HG03439 (cell line): Measurements from ENCODE around the gene SENP1.

Source experiments
- ATAC-seq: cut with Tn5 transposase; IDR thresholded peaks from one replicate; pipeline ENCODE4 v1.9.1; 2021; ENCODE audit warnings: mild to moderate bottlenecking, moderate library complexity; ENCODE audit not compliant: unreplicated experiment

Gene SENP1

GRCh38 chr12:48068457-48068856, 37.4 kb downstream of the SENP1 start:
- ATAC-seq = no peak

- ATAC-seq = no peak
Measured at GRCh38 chr12:48067250-48067938, 38.5 kb downstream of the SENP1 start.

- ATAC-seq = no peak
Measured at GRCh38 chr12:48065041-48065440, 40.8 kb downstream of the SENP1 start.

DNA sequence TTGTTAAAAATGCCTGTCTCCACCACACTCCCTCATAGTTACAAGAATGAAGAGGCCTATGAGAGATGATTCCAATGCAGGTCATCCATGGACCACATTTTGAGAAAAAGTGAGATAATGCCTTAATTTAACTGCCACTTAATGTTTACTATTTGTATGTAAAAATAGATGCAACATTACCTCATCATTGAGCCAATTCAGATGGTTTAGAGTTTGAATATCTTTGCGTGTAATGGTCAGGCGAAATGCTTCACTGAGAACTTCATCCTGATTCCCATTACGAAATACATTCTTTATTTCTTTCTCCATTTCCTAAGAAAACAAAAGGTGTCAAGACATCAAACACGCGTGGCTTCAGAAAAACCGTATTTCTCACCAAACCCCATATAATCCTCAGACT, 42.3 kb downstream of the SENP1 start:
- no peak for ATAC-seq

DNA sequence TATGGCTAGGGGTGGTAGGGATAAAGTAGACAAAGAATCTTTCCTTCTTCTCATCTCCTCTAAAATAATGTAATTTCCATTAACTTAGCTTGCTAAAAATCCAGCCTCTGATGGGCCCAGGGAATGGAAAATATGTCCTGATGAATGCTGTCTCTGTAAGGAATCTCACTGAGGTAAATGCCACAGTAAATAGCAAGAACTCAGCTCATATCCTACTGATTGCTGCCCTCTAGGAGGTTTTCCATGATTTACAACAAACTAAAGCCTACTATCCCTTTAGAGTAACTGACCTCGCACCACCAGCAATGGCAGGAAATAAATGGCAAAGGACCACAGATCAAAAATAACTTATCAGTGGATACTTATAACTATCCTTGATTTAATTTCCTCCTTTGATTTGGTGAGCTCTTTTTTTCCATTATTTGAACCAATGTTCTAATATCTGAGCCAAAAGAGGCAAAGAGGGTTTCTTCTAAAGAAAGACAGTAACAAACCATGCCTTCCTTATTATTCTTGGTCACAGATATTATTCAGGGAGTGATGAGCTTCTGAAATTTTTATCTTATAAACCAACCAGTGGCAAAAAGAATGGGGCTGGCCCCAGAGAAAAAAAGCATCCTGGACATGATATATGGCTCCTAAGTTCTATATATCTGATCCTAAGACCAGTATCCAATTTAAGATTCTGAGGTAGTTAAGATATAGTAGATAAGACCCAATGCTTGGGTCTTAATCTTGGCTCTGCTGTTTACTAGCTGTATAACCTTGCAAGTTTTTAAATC, 43.8 kb downstream of the SENP1 start:
- ATAC-seq = no peak

- ATAC-seq = no peak
Measured at GRCh38 chr12:48060474-48060873, 45.4 kb downstream of the SENP1 start.

DNA sequence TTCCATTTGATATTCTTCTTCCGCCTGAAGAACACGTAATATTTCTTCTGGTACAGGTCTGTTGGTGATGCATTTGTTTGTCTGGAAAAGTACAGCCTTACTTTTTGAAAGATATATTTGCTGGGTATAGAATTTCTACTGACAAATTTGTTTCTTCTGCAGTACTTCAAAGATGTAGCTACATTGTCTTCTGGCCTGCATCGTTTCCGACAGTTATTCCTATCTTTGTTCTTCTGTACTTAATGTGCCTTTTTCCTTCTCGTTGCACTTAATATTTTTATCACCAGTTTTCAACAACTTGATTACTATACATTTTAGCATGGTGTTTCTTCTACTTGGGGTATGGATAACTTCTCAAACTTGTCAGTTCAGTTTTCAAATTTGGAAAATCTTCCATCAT, 47.1 kb downstream of the SENP1 start:
- no peak for ATAC-seq

DNA sequence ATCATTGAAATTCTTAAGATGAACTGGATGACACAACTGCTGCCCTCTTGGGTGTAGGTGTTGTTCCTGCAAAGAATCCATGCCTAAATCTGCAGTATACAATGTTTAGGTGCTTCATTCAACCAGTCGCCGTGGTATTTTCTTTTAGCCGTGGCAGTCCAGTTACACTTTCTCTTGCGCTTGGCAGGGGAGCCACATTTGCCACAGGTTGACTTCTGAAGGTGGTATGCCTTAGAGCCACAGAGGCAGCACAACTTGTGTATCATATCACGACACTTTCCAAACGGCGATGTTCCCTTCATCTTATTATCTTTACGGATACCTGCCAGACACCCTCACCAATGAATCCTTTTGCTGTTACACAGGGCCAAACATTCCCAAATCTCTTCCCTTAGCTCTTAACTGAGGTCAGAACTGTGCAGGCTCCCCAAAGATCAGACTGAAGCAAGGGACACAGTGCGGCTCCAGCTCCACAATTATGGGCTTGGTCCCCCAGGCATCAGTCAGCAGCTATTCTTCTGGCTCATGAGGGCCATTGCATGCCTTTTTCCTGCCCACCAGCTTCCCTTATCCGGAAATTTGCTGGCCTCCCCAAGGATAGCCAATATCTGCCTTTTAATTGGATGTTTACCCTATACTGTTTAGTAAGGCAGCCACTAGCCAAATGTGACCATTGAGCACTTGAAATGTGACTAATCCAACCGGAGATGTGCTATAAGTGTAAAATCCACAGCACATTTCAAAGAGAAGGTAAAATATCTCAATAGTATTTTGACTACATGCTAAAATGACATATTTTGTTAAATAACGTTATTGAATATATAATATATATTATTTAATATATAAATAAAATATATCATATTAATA, 50.7 kb downstream of the SENP1 start:
- ATAC-seq = no peak

DNA sequence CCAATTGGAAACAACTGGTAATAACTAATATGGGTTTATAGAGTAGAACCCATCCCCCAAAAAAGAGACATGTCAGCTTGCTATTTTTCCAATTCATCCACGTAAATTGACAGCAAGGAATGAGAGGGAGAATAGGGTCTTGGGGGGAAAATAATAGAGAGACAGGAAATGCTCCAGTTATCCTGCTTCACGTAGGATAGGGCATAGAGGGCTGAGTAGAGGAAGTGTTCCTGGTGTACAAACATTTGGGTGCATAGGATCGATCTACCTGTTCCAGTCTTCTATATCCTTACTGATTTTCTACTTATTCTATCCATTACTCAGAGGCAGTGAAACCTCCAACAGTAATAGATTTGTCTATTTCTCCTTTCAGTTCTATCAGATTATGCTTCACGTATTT, 52.0 kb downstream of the SENP1 start:
- ATAC-seq = no peak

DNA sequence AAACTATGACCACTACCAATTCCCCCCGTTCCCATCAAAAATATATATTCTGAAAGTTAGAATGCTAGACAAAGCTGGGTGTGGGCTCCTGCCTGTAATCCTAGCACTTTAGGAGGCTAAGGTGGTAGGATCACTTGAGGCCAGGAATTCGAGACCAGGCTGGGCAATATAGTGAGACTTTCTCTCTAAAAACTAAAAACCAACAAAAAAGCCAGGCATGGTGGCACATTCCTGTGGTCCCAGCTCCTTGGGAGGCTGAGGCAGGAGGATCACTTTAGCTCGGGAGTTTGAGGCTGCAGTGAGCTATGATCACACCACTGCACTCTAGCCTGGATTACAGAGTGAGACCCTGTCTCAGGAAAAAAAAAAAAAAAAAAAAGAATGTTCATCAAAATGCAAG, 52.8 kb downstream of the SENP1 start:
- no peak for ATAC-seq

- ATAC-seq = no peak
Measured at GRCh38 chr12:48051681-48052080, 54.2 kb downstream of the SENP1 start.

GRCh38 chr12:48050174-48050573, 55.7 kb downstream of the SENP1 start:
- ATAC-seq = no peak

GRCh38 chr12:48045965-48046518, 59.8 kb downstream of the SENP1 start:
- no peak for ATAC-seq

GRCh38 chr12:48045061-48045846, 60.6 kb downstream of the SENP1 start:
- no peak for ATAC-seq

DNA sequence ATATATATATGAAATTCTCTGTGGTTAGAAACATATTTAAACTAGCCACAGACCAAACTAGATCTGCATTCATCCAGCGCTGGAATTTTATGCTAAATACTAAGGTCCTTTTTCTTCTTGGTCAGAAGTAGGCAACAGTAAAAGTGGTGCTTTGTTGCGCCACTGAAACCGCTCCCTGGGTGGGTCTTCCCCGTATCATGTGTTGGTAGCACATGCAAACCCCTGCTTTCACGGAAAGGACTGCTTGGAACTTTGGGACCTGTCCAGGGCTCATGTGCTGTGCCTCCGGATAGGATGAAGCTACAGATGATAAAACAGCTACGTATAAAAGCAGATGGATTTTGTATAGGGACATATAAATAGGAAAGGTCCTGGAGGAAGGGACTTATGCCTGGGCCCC, 61.5 kb downstream of the SENP1 start:
- ATAC-seq = no peak

DNA sequence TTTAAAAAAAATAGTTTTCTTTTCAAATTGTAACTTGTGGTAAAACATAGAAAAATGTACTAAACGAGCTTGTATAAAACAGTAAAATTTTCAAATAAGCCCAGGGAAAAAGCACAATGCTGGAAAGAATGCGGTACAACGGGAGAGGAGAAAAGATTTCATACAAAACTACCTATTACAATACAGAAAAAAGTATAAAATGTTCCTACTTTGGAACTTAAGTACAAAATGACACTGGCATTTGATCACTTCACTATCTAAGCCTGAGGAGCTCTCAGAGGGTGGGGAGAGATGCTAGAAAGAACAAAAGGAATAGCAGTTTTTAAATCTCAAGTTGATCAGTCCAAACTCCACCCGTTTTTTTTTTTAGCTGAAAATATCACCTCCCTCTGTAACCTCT, 62.1 kb downstream of the SENP1 start:
- ATAC-seq = no peak

DNA sequence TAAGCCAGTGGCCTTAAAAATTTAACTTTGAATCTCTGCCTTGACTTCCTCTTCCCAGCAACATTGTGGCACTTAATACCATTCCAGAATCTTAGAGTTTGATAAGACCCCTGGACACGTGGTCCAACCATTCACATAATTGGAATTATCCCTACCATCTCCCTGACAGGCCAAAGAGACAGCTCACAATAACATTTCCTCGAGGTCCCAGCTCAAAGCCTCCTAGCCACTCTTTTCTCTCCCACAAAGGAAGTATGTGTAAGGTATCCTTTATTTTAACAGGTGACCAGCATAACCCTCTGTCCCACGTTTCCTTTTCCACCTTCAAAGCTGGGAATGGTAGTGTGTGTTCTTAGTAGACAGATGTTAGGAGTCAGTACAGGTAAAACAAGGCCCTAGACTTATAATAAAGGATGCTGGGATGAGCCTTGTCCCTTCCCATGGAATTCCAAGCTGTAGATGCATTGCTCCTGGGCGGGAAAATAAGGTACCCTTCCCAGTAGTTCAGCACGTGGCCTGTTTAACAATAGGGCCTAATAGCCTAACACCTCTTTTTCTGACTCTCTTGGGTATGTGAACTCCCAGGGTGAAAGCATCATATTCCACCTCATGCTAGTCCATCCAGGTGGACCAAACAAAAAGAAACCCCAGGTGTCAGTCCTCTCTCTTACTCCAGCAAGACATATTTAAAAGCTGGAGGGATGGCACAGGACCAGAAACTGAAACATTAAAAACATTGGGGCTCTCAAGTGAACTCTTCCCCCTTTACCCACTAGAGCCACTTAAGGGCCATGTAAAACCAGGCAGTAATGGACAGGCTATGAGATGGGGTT, 64.1 kb downstream of the SENP1 start:
- ATAC-seq = no peak

DNA sequence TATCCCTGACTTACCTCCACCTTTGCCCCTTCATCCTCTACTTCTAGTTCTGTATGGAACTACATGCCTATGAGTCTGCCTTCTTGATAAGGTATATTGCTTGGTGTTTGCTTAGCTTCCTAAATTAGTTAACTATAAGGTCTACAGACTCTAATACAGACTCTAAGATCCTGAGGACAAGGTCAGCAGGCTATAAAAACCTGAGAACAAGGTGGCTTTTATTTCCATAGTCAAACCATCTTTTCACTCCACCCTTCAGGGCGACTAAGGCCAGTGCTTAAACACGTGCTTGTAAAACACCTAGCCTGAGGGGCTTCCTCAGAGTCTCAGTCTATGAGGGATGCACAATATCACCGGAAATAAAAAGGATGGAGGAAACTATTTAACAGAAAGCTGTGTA, 65.5 kb downstream of the SENP1 start:
- ATAC-seq = no peak

DNA sequence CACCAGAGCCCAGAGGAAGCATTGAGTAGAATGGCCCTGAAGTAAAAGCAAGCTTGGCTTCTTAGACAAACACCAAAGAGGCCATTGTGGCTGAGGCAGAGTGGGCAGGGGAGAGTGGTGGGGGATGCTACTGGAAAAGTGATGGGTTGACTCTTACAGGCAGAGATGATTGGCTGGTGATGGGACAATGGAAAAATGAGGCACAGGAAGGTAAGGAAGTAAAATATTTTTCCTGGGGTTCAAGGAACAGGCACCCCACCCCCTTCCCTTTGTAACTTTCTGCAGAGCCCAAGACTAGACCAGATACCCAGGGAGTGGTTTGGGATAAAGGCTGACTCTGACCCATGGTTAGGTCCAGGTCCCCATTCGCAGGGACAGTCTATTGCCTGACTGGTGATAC, 66.7 kb downstream of the SENP1 start:
- ATAC-seq = no peak

DNA sequence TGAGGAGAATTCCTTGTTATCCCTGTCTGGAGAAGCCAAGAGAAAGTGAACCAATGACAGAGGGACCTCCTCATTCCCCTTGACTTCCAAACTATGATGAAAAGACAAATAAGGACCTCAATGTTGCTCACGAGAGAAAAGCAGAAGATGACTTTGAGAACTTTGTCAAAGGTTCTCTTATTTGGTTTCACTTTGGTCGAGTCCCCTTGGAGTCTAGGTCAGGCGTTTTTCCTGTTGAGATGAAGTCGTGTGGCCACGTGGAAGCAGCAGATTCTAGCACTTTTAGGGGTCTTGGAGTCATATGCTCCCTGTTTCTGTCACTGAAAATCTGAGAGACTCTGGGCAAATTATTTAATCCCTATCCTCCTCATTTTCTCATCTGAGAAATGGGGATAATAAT, 67.8 kb downstream of the SENP1 start:
- no peak for ATAC-seq
